Measurements from ENCODE around the gene PITPNM3.

Gene PITPNM3

GRCh38 chr17:6453279-6454024 is 102.9 kb downstream of the PITPNM3 start:
- DNase-seq (ENCODE audit: extremely low spot score) = no peak
- TF ChIP-seq CTCF (IDR thresholded peaks at IDR 0.05; ENCODE audit: control extremely low read depth, extremely low read depth, low read depth, missing control alignments) = no peak
- ChIA-PET POLR2A (no interaction called here), CTCF (interaction anchor here (1.3 to 4.0 kb wide), 3 partner anchors 18 to 20 kb away, joined by 5 to 18 read pairs (median 9); partner anchors contain the start of gene AIPL1)

GRCh38 chr17:6452471-6453266 is 103.7 kb downstream of the PITPNM3 start:
- ChIA-PET CTCF (interaction anchor here (1.0 to 4.0 kb wide), 4 partner anchors 17 to 680 kb away, joined by 3 to 18 read pairs (median 7); partner anchors contain the start of gene AIPL1), POLR2A (no interaction called here)
- TF ChIP-seq CTCF (IDR thresholded peaks at IDR 0.05; ENCODE audit: control extremely low read depth, extremely low read depth, low read depth, missing control alignments) = no peak
- DNase-seq (ENCODE audit: extremely low spot score) = no peak

- POLR2A ChIA-PET = no interaction called here
- DNase-seq (ENCODE audit: extremely low spot score) = no peak
- CTCF ChIA-PET = interaction anchor here (1.9 to 7.6 kb wide), 2 partner anchors 16 to 22 kb away, joined by 8 to 51 read pairs; partner anchors contain the start of gene AIPL1
- no peak for TF ChIP-seq CTCF (IDR thresholded peaks at IDR 0.05; ENCODE audit: control extremely low read depth, extremely low read depth, low read depth, missing control alignments)
Measured at GRCh38 chr17:6450926-6451832, 105.2 kb downstream of the PITPNM3 start.

GRCh38 chr17:6449307-6449706 is 107.0 kb downstream of the PITPNM3 start:
- POLR2A ChIA-PET = no interaction called here
- CTCF ChIA-PET = interaction anchor here (1.1 to 7.6 kb wide), 5 partner anchors 14 to 857 kb away, joined by 3 to 51 read pairs (median 4); partner anchors contain the start of gene AIPL1

GRCh38 chr17:6448473-6448872 is 107.9 kb downstream of the PITPNM3 start:
- TF ChIP-seq CTCF (IDR thresholded peaks at IDR 0.05; ENCODE audit: control extremely low read depth, extremely low read depth, low read depth, missing control alignments) = no peak
- DNase-seq (ENCODE audit: extremely low spot score) = no peak
- ChIA-PET POLR2A (no interaction called here), CTCF (interaction anchor here (1.1 to 7.6 kb wide), 4 partner anchors 13 to 857 kb away, joined by 3 to 51 read pairs (median 4); partner anchors contain the start of gene AIPL1)

More at GRCh38 chr17:6449307-6449706, 107.0 kb downstream of the PITPNM3 start:
- no peak for DNase-seq (ENCODE audit: extremely low spot score)
- no peak for TF ChIP-seq CTCF (IDR thresholded peaks at IDR 0.05; ENCODE audit: control extremely low read depth, extremely low read depth, low read depth, missing control alignments)

Data from GM10248 (cell line).